Measurements from ENCODE around the gene PMPCB.

Gene PMPCB

GRCh38 chr7:103344453-103345149 is 47.4 kb downstream of the PMPCB start, which contains the start of gene DNAJC2:
TSS of gene DNAJC2 (minus strand) at chr7:103344767. CDS start at chr7:103344622, 145 bp downstream.
- no peak for TF ChIP-seq CTCF (IDR thresholded peaks at IDR 0.05; ENCODE audit: insufficient read depth, low read depth, low read length, missing control alignments)
- peak; percentile 96 for DNase-seq (ENCODE audit: low read depth)
- peak within 1 kb of the TSS; percentile 97 for H3K4me3 ChIP-seq (ENCODE audit: low read length)

GRCh38 chr7:103346396-103346795 is 49.2 kb downstream of the PMPCB start:
- DNase-seq (ENCODE audit: low read depth), result no peak
- H3K4me3 ChIP-seq (ENCODE audit: low read length), result no peak overlapping the region
- TF ChIP-seq CTCF (IDR thresholded peaks at IDR 0.05; ENCODE audit: insufficient read depth, low read depth, low read length, missing control alignments), result no peak

- no peak for TF ChIP-seq CTCF (IDR thresholded peaks at IDR 0.05; ENCODE audit: insufficient read depth, low read depth, low read length, missing control alignments)
- H3K4me3 ChIP-seq (ENCODE audit: low read length), result peak within 1 kb of the TSS; percentile 84
- DNase-seq (ENCODE audit: low read depth), result peak; percentile 90
Measured at GRCh38 chr7:103347507-103348267, 50.5 kb downstream of the PMPCB start, which contains the start of gene PSMC2. TSS of gene PSMC2 (plus strand) at chr7:103347643. CDS start at chr7:103347712, 69 bp downstream.

GRCh38 chr7:103348452-103348851 is 51.2 kb downstream of the PMPCB start:
- no peak for TF ChIP-seq CTCF (IDR thresholded peaks at IDR 0.05; ENCODE audit: insufficient read depth, low read depth, low read length, missing control alignments)
- no peak for DNase-seq (ENCODE audit: low read depth)
- H3K4me3 ChIP-seq (ENCODE audit: low read length), result peak overlapping the region; percentile 84

GRCh38 chr7:103348959-103349358 is 51.7 kb downstream of the PMPCB start:
- H3K4me3 ChIP-seq (ENCODE audit: low read length), result peak overlapping the region; percentile 84
- DNase-seq (ENCODE audit: low read depth), result no peak
- no peak for TF ChIP-seq CTCF (IDR thresholded peaks at IDR 0.05; ENCODE audit: insufficient read depth, low read depth, low read length, missing control alignments)

- H3K4me3 ChIP-seq (ENCODE audit: low read length), result no peak overlapping the region
Measured at GRCh38 chr7:103349805-103350204, 52.6 kb downstream of the PMPCB start.

More at GRCh38 chr7:103349805-103350204, 52.6 kb downstream of the PMPCB start:
- no peak for DNase-seq (ENCODE audit: low read depth)
- no peak for TF ChIP-seq CTCF (IDR thresholded peaks at IDR 0.05; ENCODE audit: insufficient read depth, low read depth, low read length, missing control alignments)

Data from epithelial cell of esophagus (primary cell).